Glutamatergic neuron (in vitro differentiated cells): ENCODE results near the gene DPPA2. TPM values are rescaled to one million over a fixed set of nuclear protein-coding genes. Genes with fewer than 3 reads are reported as not detected.

ENCODE experiments used
- DNase-seq: peaks from one replicate; pipeline ENCODE4 v3.0.0; 2022
- H3K27ac Mint-ChIP-seq: one replicate; pipeline ENCODE4 v1.8.0; 2020; ENCODE audit warnings: mild to moderate bottlenecking, mixed read lengths, inconsistent platforms; ENCODE audit not compliant: unreplicated experiment
- H3K27me3 Mint-ChIP-seq: one replicate; pipeline ENCODE4 v1.8.0; 2020; ENCODE audit warnings: mild to moderate bottlenecking, moderate library complexity, mixed read lengths, inconsistent platforms; ENCODE audit not compliant: unreplicated experiment
- H3K36me3 Mint-ChIP-seq: one replicate; pipeline ENCODE4 v1.8.0; 2020; ENCODE audit warnings: mild to moderate bottlenecking, mixed read lengths, inconsistent platforms; ENCODE audit not compliant: unreplicated experiment
- H3K4me1 Mint-ChIP-seq: one replicate; pipeline ENCODE4 v1.8.0; 2020; ENCODE audit warnings: mild to moderate bottlenecking, low read depth, mixed read lengths, inconsistent platforms; ENCODE audit not compliant: unreplicated experiment
- H3K4me3 Mint-ChIP-seq: one replicate; pipeline ENCODE4 v1.8.0; 2020; ENCODE audit warnings: mild to moderate bottlenecking, mixed read lengths, inconsistent platforms; ENCODE audit not compliant: unreplicated experiment
- H3K9me3 Mint-ChIP-seq: one replicate; pipeline ENCODE4 v1.8.0; 2020; ENCODE audit warnings: mild to moderate bottlenecking, moderate library complexity, mixed read lengths, inconsistent platforms; ENCODE audit not compliant: unreplicated experiment
- total RNA-seq: library from RNA; stranded (reverse); fragmentation: NEBNext Ultra II Directional; extraction: Animal tissue kit (Norgen Biotek cat#: 25700); gene quantifications from one replicate; pipeline ENCODE4 v1.2.1, GENCODE V29; 2021; ENCODE audit not compliant: unreplicated experiment
- TF ChIP-seq, protein P1 (sequence below): fragments of 200-600 bp; sonication (generic); IDR thresholded peaks from one replicate; pipeline ENCODE4 v1.5.0; 2021; ENCODE audit not compliant: partially characterized antibody, unreplicated experiment

The DPPA2 gene
- total RNA-seq, 1 donor from 2014 or later: 0.42 TPM

DNA sequence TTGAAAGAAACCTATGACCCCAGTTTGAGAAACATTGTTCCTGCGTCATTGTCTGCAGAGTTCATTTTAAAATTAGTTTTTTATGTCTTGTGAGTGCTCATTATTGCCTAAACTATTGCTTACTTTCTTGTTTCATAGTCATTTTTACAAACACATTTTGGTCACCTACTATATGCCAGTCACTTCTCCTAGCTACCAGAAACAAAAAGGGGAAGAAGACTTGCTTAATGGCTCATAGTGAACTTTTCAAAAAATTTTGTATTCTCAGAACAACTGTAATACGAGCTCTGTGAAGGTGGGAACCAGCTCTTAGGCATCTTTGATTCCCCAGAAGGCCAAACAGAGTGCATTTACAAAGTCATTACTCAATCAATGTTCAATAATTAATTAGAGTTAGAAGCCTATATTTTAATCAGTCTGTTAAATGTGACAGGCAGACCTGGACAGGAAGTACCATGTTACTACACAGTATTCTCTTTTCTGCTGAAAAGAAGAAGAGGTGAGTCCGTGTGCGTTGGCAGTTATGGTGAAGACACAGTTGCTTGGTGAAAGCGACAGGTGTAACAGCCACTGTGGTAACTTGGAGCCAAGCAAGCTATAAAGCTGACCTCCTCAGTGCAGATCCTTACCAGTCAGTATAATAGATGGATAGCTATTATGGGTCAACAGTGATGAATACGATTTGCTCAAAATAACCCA lies 46.6 kb downstream of the DPPA2 start:
- Mint-ChIP-seq H3K4me1 (no peaks in the 10 kb centered on the region), H3K9me3 (no peaks in the 10 kb centered on the region), H3K27me3 (no peaks in the 10 kb centered on the region), H3K36me3 (no peaks in the 10 kb centered on the region), H3K27ac (no peak overlapping the region), H3K4me3 (no peak overlapping the region)
- no peak for DNase-seq
- TF ChIP-seq, protein P1, sequence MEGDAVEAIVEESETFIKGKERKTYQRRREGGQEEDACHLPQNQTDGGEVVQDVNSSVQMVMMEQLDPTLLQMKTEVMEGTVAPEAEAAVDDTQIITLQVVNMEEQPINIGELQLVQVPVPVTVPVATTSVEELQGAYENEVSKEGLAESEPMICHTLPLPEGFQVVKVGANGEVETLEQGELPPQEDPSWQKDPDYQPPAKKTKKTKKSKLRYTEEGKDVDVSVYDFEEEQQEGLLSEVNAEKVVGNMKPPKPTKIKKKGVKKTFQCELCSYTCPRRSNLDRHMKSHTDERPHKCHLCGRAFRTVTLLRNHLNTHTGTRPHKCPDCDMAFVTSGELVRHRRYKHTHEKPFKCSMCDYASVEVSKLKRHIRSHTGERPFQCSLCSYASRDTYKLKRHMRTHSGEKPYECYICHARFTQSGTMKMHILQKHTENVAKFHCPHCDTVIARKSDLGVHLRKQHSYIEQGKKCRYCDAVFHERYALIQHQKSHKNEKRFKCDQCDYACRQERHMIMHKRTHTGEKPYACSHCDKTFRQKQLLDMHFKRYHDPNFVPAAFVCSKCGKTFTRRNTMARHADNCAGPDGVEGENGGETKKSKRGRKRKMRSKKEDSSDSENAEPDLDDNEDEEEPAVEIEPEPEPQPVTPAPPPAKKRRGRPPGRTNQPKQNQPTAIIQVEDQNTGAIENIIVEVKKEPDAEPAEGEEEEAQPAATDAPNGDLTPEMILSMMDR: no peak

DNA sequence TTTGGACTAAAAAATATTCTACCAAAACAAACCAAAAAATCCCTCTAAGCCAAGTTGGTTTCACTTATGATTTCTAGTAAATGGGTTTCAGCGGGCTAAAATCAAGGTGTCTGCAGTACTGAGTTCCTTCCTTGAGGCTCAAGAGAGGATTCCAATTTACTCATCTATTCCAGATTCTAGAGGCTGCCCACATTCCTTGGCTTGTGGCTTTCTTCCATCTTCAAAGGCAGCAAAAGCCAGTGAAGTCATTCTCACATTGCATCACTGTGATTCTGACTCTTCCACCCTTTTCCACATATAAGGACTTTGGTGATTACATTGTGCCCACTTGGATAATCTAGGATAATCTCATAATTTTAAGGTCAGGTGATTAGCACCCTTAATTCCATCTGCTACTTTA lies 48.1 kb downstream of the DPPA2 start:
- TF ChIP-seq, protein P1: no peak
- no peaks in the 10 kb centered on the region for H3K36me3 Mint-ChIP-seq
- H3K9me3 Mint-ChIP-seq: no peaks in the 10 kb centered on the region
- H3K27ac Mint-ChIP-seq: no peak overlapping the region
- H3K4me1 Mint-ChIP-seq: no peaks in the 10 kb centered on the region
- H3K4me3 Mint-ChIP-seq: no peak overlapping the region
- no peak for DNase-seq
- H3K27me3 Mint-ChIP-seq: no peaks in the 10 kb centered on the region

DNA sequence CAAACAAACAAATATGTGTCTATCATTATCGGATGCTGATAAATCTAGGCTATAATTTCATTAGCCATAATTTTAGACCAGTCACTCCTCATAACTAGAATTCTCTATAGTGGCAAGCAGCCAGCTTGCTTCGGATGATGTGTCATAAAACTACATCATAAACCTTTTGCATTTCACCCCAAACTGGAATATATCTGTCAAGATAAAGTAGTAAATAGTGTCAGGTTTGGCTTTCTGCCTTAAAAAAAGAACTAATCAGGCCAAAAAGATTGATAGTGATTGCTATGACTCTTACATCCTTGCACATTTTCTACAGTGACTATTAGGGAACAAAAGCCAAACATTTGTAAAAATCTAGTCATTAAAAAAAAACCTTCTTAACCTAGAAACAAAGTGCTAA lies 51.0 kb downstream of the DPPA2 start:
- Mint-ChIP-seq H3K27ac (no peak overlapping the region), H3K27me3 (no peaks in the 10 kb centered on the region), H3K9me3 (no peaks in the 10 kb centered on the region), H3K36me3 (no peaks in the 10 kb centered on the region), H3K4me3 (no peak overlapping the region), H3K4me1 (no peaks in the 10 kb centered on the region)
- no peak for DNase-seq
- TF ChIP-seq, protein P1: no peak

DNA sequence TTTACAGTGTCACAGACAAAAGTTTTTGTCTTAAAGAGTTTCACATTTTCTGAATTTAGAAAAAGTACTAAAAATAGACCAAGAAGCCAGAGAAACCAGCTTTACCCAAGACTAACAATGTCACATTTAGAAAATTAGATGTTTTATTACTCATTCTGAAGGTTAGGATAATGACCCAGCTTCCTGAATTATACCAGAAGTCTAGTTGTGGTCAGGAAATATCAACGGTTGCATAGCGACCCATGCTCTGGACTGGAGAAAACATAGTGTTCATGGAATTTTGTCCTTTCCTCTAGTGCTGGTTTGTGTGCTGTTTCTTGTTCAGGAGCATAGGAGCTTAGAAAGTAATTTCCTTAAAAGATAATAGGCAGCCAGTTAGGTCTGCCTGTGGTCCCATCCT lies 59.0 kb downstream of the DPPA2 start:
- Mint-ChIP-seq H3K36me3 (peaks cover 4% of the 10 kb centered on the region), H3K27ac (no peak overlapping the region), H3K9me3 (peaks cover 2% of the 10 kb centered on the region), H3K4me1 (no peaks in the 10 kb centered on the region), H3K27me3 (no peaks in the 10 kb centered on the region), H3K4me3 (no peak overlapping the region)
- TF ChIP-seq, protein P1: no peak
- no peak for DNase-seq

DNA sequence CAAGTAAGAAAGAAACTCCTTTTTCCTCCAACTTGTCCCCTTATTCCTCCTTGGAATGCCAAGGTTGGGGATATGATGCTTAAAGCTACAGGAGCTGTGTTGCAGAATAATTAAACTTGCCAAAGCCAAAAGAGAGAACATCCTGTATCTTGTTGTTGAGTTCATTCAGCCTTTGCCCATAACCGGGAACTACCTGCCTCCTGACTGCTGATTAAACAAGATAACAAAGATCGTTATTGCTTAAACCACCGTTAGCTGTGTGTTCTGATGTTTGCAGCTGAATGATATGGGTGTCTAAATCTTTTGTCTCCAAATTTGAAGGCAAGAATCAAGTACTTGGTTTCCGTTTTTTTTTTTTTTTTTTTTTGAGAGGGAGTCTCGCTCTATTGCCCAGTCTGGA lies 61.5 kb downstream of the DPPA2 start:
- Mint-ChIP-seq H3K27me3 (no peaks in the 10 kb centered on the region), H3K36me3 (peaks cover 4% of the 10 kb centered on the region), H3K27ac (no peak overlapping the region), H3K4me3 (no peak overlapping the region), H3K9me3 (peaks cover 4% of the 10 kb centered on the region), H3K4me1 (no peaks in the 10 kb centered on the region)
- TF ChIP-seq, protein P1: no peak
- no peak for DNase-seq
